ENCODE measurements around the gene CFAP92. TPM values are rescaled to one million over a fixed set of nuclear protein-coding genes. Genes with fewer than 3 reads are reported as not detected.

CFAP92 gene
- total RNA-seq, 1 experiment from 2014 or later = 0.92 TPM

- TF ChIP-seq CTCF (conservative IDR thresholded peaks at IDR 0.05) = no peak
- Histone ChIP-seq H2BK15ac (ENCODE audit: low read depth, low read length) (no peak overlapping the region), H2BK120ac (ENCODE audit: low read depth, low read length, poor library complexity, severe bottlenecking) (no peak overlapping the region), H2BK12ac (ENCODE audit: insufficient read length, low read depth, low read length) (no peak overlapping the region), H2BK20ac (ENCODE audit: low read depth, low read length, poor library complexity, severe bottlenecking) (no peak overlapping the region), H3K27ac (ENCODE audit: insufficient read length, low read depth, low read length) (no peak overlapping the region), H3K27me3 (ENCODE audit: insufficient read depth, low read length) (no peaks in the 10 kb centered on the region), H4K8ac (replicated peaks; ENCODE audit: insufficient read length, low read depth, low read length) (no peak overlapping the region), H3K18ac (ENCODE audit: insufficient read length, low read depth, low read length) (no peak overlapping the region), H3K56ac (ENCODE audit: insufficient read length, low read depth, low read length) (no peak overlapping the region), H3K9me3 (ENCODE audit: control insufficient read depth, low read depth, low read length) (no peaks in the 10 kb centered on the region), H3K23me2 (ENCODE audit: insufficient read length, low read depth, low read length, poor library complexity, severe bottlenecking) (no peaks in the 10 kb centered on the region), H4K5ac (ENCODE audit: insufficient read length, low read depth, low read length) (no peak overlapping the region), H3K79me1 (ENCODE audit: insufficient read depth, low read depth, low read length, poor library complexity, severe bottlenecking) (no peaks in the 10 kb centered on the region), H2BK5ac (ENCODE audit: insufficient read length, low read length) (no peak overlapping the region), H2AFZ (ENCODE audit: low read length) (no peak overlapping the region), H3K14ac (ENCODE audit: insufficient read depth, low read length) (no peak overlapping the region), H3K4ac (ENCODE audit: low read depth, low read length) (no peak overlapping the region), H3K79me2 (ENCODE audit: insufficient read depth, low read length) (peaks cover 1% of the 10 kb centered on the region; the same call in 1 of the 2 replicates), H3K4me1 (ENCODE audit: insufficient read depth, low read length) (no peaks in the 10 kb centered on the region), H3K23ac (ENCODE audit: insufficient read length, low read depth, low read length) (no peak overlapping the region), H2AK5ac (ENCODE audit: insufficient read length, low read length) (no peak overlapping the region), H4K20me1 (ENCODE audit: control insufficient read depth, insufficient read depth, insufficient read length) (no peaks in the 10 kb centered on the region), H3K9ac (ENCODE audit: extremely low read depth, insufficient read length, low read length) (no peak overlapping the region), H4K91ac (ENCODE audit: insufficient read length, low read depth, low read length) (no peak overlapping the region), H3T11ph (ENCODE audit: low read length) (no peak overlapping the region), H3K4me2 (ENCODE audit: insufficient read depth, insufficient read length, low read length) (no peak overlapping the region)
- DNase-seq = no peak
- Mint-ChIP-seq H3K27me3 (ENCODE audit: low read depth) (no peaks in the 10 kb centered on the region), H3K27ac (no peak overlapping the region), H3K36me3 (ENCODE audit: insufficient read depth in 1 of 3, low read depth in 3 of 3) (peaks cover 44 to 86% (median 85%) of the 10 kb centered on the region in 3 experiments), H3K4me1 (no peaks in the 10 kb centered on the region), H3K9me3 (no peaks in the 10 kb centered on the region; a peak in 2 of 5 replicates), H3K4me3 (no peak overlapping the region)
- no CpG with 5 or more reads among the region's 9 CpGs for WGBS (ENCODE audit: extremely low coverage, insufficient read length, low lambda C conversion rate)
Measured at GRCh38 chr3:128902426-128902825, 91.5 kb downstream of the CFAP92 start.
